Ectodermal cell (in vitro differentiated cells): Measurements from ENCODE around the gene REPIN1.

Source experiments
- H3K27ac ChIP-seq: 2 replicates; pipeline ENCODE4 v1.7.0; 2013; ENCODE audit warnings: mild to moderate bottlenecking, low read depth, low read length; ENCODE audit not compliant: insufficient read depth, poor library complexity, severe bottlenecking
- H3K27me3 ChIP-seq: 2 replicates; pipeline ENCODE4 v1.7.0; 2013; ENCODE audit warnings: mild to moderate bottlenecking, low read length; ENCODE audit not compliant: insufficient read depth, control insufficient read depth, poor library complexity, severe bottlenecking
- H3K36me3 ChIP-seq: one replicate; pipeline ENCODE4 v1.7.0; 2013; ENCODE audit warnings: low read length; ENCODE audit not compliant: control insufficient read depth, insufficient read depth
- H3K4me1 ChIP-seq: one replicate; pipeline ENCODE4 v1.7.0; 2013; ENCODE audit warnings: low read length; ENCODE audit not compliant: control insufficient read depth, insufficient read depth
- H3K4me3 ChIP-seq: 2 replicates; pipeline ENCODE4 v1.7.0; 2013; ENCODE audit warnings: low read depth, low read length, control low read depth; ENCODE audit not compliant: insufficient read depth
- H3K9me3 ChIP-seq: 2 replicates; pipeline ENCODE4 v1.7.0; 2013; ENCODE audit warnings: mild to moderate bottlenecking, low read length, moderate library complexity; ENCODE audit not compliant: control insufficient read depth
- WGBS, 2 experiments: methylation state at CpG; one replicate each; pipeline ENCODE4 v1.1.7; 2013; ENCODE audit warnings: missing lambda C conversion rate in 2 of 2; 5-methylcytosine and 5-hydroxymethylcytosine counted together

The REPIN1 gene

GRCh38 chr7:150406567-150407421 lies 38.2 kb downstream of the REPIN1 start:
- Histone ChIP-seq H3K27me3 (no peaks in the 10 kb centered on the region), H3K27ac (no peak overlapping the region), H3K9me3 (no peaks in the 10 kb centered on the region), H3K4me1 (peaks cover 35% of the 10 kb centered on the region), H3K4me3 (no peak overlapping the region), H3K36me3 (peaks cover 3% of the 10 kb centered on the region)
- WGBS, 2 experiments, result 74 to 76% methylated on average over 9 to 10 of the region's 10 CpGs

DNA sequence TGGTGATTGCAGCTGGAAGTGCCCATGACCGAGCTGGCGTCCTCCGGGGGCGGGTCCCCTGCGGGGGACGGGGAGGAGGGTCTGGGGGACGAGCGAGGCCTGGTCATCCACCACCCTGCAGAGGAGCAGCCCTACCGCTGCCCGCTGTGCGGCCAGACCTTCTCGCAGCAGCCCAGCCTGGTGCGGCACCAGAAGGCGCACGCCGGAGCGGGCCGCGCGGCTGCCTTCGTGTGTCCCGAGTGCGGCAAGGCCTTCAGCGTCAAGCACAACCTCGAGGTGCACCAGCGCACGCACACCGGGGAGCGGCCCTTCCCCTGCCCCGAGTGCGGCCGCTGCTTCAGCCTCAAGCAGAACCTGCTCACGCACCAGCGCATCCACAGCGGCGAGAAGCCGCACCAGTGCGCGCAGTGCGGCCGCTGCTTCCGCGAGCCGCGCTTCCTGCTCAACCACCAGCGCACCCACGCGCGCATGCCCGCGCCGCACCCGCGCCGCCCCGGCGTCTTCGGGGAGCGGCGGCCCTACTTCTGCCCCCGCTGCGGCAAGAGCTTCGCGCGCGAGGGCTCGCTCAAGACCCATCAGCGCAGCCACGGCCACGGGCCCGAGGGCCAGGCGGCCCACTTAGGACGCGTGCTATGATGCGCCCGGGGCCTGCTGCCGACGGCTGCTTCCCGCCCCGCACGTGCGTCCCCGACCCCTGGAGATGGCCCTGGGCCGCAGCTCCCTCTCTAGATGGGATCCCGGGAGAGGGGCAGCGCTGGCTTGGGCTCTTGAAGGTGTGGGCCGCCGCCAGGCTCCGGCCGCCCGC lies 39.2 kb downstream of the REPIN1 start:
- Histone ChIP-seq H3K9me3 (no peaks in the 10 kb centered on the region), H3K36me3 (peaks cover 3% of the 10 kb centered on the region), H3K4me1 (peaks cover 25% of the 10 kb centered on the region), H3K27ac (no peak overlapping the region), H3K4me3 (no peak overlapping the region), H3K27me3 (no peaks in the 10 kb centered on the region)
- 95% methylated on average over 91 of the region's 91 CpGs for WGBS, 2 experiments

DNA sequence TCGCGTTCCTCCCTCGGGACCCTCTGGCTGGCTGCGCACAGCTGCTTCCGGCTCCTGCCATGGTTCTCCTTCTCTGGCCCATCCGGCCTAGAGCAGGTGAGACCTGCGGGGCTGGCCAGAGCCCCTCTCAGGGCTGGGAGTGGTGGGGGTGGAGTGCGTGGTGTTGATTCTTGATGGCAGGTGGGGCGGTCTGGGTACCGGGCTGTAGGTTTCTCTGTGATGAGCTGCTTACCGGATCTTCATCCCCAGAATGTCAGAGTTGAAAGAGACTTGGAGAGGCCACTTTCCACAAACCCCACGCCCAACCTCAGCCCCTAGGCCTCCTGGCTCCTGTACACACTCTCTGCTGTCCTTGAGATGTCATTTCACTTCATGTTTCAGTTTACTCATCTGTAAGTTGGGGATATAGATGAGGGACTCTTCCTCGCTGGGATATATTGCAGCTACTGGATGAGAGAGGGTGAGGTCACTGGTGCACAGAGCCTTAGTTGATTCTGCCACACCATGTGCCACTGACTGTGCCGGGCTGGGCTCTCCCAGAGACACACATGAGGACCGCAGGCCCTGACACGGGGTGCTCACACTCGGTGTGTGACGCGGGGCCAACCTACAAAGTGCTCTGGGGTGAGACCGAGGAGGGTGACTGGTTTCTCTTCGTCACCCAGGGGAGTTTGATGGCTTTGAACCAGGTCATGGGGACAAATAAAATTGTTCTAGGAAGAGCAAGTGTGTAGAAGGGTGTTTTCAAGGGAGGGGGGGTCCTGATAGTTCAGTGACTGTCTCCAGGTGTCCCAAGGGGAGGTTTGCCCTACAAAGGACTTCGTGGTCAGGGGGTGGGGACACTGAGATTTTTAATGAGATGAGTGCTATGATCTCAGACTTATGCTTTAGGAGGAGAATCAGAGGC lies 40.0 kb downstream of the REPIN1 start:
- Histone ChIP-seq H3K27me3 (no peaks in the 10 kb centered on the region), H3K27ac (no peak overlapping the region), H3K4me3 (no peak overlapping the region), H3K36me3 (peaks cover 3% of the 10 kb centered on the region), H3K9me3 (no peaks in the 10 kb centered on the region), H3K4me1 (peaks cover 17% of the 10 kb centered on the region)
- 95 to 96% methylated on average over 21 of the region's 22 CpGs for WGBS, 2 experiments

GRCh38 chr7:150409300-150410030 lies 40.8 kb downstream of the REPIN1 start:
- no peaks in the 10 kb centered on the region for H3K9me3 ChIP-seq
- peaks cover 9% of the 10 kb centered on the region for H3K4me1 ChIP-seq
- no peak overlapping the region for H3K4me3 ChIP-seq
- H3K27me3 ChIP-seq, result no peaks in the 10 kb centered on the region
- no peak overlapping the region for H3K27ac ChIP-seq
- 93% methylated on average over 10 of the region's 10 CpGs for WGBS, 2 experiments
- H3K36me3 ChIP-seq, result peaks cover 3% of the 10 kb centered on the region

- H3K27ac ChIP-seq, result no peak overlapping the region
- H3K27me3 ChIP-seq, result no peaks in the 10 kb centered on the region
- H3K4me1 ChIP-seq, result peaks cover 5% of the 10 kb centered on the region
- no peak overlapping the region for H3K4me3 ChIP-seq
- WGBS, 2 experiments, result 95 to 97% methylated on average over 7 of the region's 7 CpGs
- H3K9me3 ChIP-seq, result no peaks in the 10 kb centered on the region
- peaks cover 3% of the 10 kb centered on the region for H3K36me3 ChIP-seq
Observed at GRCh38 chr7:150410131-150410530, 41.5 kb downstream of the REPIN1 start.

DNA sequence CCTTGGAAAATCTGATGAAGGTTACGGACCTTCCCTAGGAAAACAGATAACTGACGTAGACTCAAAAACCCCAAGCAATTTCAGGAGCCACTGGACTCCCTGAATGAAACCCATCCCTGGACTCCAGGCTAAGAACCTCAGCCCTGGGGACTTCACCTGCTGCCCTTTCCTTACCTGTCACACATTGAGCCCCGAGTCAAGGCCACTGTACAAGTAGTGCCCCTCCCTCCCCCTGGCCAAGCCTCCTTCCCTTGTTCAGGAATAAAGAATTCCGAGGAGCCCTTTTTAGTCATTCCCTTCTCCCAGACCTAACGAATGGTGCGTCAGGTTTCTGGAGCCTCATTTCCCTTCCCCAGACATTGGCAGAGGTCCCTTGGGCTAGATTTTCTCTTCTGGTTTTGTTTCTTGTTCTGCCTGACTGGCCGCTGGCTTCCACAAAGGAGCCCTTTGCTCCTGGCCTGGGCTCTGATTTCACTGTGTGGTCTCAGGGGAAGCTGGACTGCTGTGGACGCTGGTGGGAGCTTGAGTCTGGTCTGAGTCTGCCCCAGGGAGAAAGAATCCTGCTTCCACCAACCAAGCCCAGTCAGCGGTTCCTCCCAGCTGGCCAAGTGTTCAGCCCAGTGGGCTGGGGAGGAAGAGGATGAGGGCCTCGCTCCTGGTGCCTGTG lies 42.2 kb downstream of the REPIN1 start:
- Histone ChIP-seq H3K9me3 (no peaks in the 10 kb centered on the region), H3K27ac (no peak overlapping the region), H3K36me3 (peaks cover 3% of the 10 kb centered on the region), H3K4me1 (peaks cover 5% of the 10 kb centered on the region), H3K27me3 (no peaks in the 10 kb centered on the region), H3K4me3 (no peak overlapping the region)
- 91% methylated on average over 10 of the region's 10 CpGs for WGBS, 2 experiments

DNA sequence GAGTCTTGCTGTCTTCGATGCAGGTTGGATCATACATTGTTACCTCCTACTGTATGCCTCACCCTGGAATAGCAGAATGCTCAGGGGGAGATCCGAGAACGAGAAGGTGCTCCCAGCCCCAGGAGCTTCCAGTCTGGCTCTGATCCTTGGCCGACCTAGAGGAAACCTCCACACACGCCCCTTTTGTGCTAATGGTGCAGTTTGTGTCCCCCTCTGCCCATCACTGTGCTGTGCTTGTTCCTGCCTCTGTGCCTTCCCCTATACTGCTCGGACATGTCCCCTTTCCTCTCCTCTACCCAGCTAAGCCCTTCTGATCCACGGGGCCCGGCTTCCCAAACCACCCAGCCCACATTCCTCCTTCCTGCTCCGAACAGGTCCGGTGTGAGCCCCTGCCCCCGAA lies 43.0 kb downstream of the REPIN1 start:
- Histone ChIP-seq H3K4me1 (no peaks in the 10 kb centered on the region), H3K36me3 (peaks cover 3% of the 10 kb centered on the region), H3K9me3 (no peaks in the 10 kb centered on the region), H3K27me3 (no peaks in the 10 kb centered on the region), H3K27ac (no peak overlapping the region), H3K4me3 (no peak overlapping the region)
- WGBS, 2 experiments, result 85 to 93% methylated on average over 10 to 11 of the region's 11 CpGs

DNA sequence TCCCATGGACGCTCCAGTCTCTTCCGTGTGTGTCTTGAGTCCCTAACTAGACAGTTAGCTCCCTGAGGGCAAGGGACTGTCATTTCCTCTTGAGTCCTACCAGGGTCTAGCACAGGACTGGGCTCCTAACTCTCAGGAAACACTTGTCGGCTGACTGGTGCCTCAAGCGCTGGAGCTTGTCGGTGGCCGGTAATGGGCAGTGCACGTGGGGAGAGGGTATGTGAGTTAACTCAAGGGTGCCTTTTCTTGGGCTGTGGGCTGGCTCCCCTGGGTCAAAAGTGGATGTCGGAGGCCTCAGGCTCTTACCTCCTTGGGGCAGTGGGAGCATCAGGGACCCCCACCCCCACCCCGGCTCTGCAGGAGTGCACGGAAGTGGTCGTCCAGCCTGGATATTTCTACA lies 43.4 kb downstream of the REPIN1 start:
- Histone ChIP-seq H3K27ac (no peak overlapping the region), H3K36me3 (peaks cover 3% of the 10 kb centered on the region), H3K4me3 (no peak overlapping the region), H3K9me3 (no peaks in the 10 kb centered on the region), H3K27me3 (no peaks in the 10 kb centered on the region), H3K4me1 (no peaks in the 10 kb centered on the region)
- WGBS, 2 experiments, result 91 to 92% methylated on average over 11 of the region's 11 CpGs
